Gastroesophageal sphincter (tissue), 4 donors: ENCODE data around the gene BORCS5. TPM values are rescaled to one million over a fixed set of nuclear protein-coding genes. Genes with fewer than 3 reads are reported as not detected.
A peak's percentile ranks its signal among the peaks of the same experiment; 100 is the strongest.
"Not testable (repeated sequence)": the region's sequence is repeated elsewhere in the genome, so short reads cannot be mapped to it uniquely, and the experiment has no call there.

ENCODE experiments used
- ATAC-seq: fragments of 150-250 bp; one replicate; pipeline ENCODE4 v1.9.1; 2016; ENCODE audit warnings: mild to moderate bottlenecking, moderate library complexity
- H3K27ac ChIP-seq, 4 donors: fragments of 200-600 bp; sonication (generic) in 3 of 4; 1 replicate in 3 of 4; 2 replicates in 1 of 4; pipeline ENCODE4 v1.5.1; 2016 to 2019
- H3K27me3 ChIP-seq: fragments of 200-600 bp; sonication (generic); one replicate; pipeline ENCODE4 v1.5.1; 2019
- H3K36me3 ChIP-seq, 2 donors: fragments of 200-600 bp; sonication (generic); one replicate each; pipeline ENCODE4 v1.5.1; 2019; ENCODE audit warnings: control low read depth in 1 of 2
- H3K4me1 ChIP-seq, 3 donors: fragments of 200-600 bp; sonication (generic); 1 replicate in 2 of 3; 2 replicates in 1 of 3; pipeline ENCODE4 v1.5.1; 2016 to 2019; ENCODE audit warnings: control low read depth in 2 of 3
- H3K4me3 ChIP-seq, 2 donors: fragments of 200-600 bp; sonication (generic); one replicate each; pipeline ENCODE4 v1.5.1; 2019; ENCODE audit warnings: mild to moderate bottlenecking in 1 of 2, moderate library complexity in 1 of 2
- H3K9me3 ChIP-seq, 3 donors: fragments of 200-600 bp; sonication (generic); one replicate each; pipeline ENCODE4 v1.5.1; 2017 to 2019; ENCODE audit warnings: control low read depth in 2 of 3
- CTCF ChIP-seq, 4 experiments: fragments of 200-600 bp in 2 of 4; fragments of 450-650 bp in 2 of 4; sonication (generic) in 1 of 4; IDR thresholded peaks; one replicate each; pipeline ENCODE4 v1.5.1; 2017 to 2019; ENCODE audit warnings: antibody characterized with exemption in 4 of 4, mild to moderate bottlenecking in 2 of 4, moderate library complexity in 2 of 4
- EP300 ChIP-seq: sonication (generic); formaldehyde crosslinking; IDR thresholded peaks from one replicate; pipeline ENCODE4 v1.6.1; 2017; ENCODE audit warnings: antibody characterized with exemption, mild to moderate bottlenecking
- POLR2A ChIP-seq, 2 donors: fragments of 450-650 bp; IDR thresholded peaks; one replicate each; pipeline ENCODE4 v1.6.1; 2017; ENCODE audit warnings: antibody characterized with exemption in 2 of 2, mild to moderate bottlenecking in 2 of 2, moderate library complexity in 1 of 2
- POLR2AphosphoS5 ChIP-seq: sonication (generic); formaldehyde crosslinking; IDR thresholded peaks from one replicate; pipeline ENCODE4 v1.6.1; 2017; ENCODE audit warnings: antibody characterized with exemption
- WGBS, 2 donors: methylation state at CpG; one replicate each; pipeline ENCODE4 v1.1.5; 2018; ENCODE audit warnings: low coverage in 1 of 2; 5-methylcytosine and 5-hydroxymethylcytosine counted together
- total RNA-seq, 4 donors: library from RNA; depleted of rRNA; stranded (reverse); fragments of >200 nt; gene quantifications; one replicate each; pipeline ENCODE4 v1.1.0, GENCODE V29; 2016

The BORCS5 gene
- total RNA-seq, 4 donors from 2014 or later = 10.5 to 29.1 (median 19.0) TPM

GRCh38 chr12:12404297-12404696 lies 47.4 kb downstream of the BORCS5 start:
- no peak for TF ChIP-seq POLR2AphosphoS5
- no peak for TF ChIP-seq CTCF (IDR thresholded peaks at IDR 0.05)
- no peak for TF ChIP-seq EP300
- TF ChIP-seq POLR2A (IDR thresholded peaks at IDR 0.05) = no peak
- H3K27ac ChIP-seq = peak overlapping the region in 1 of 4 donors; percentile 16

GRCh38 chr12:12405882-12406281 lies 49.0 kb downstream of the BORCS5 start:
- Histone ChIP-seq H3K9me3 (no peaks in the 10 kb centered on the region), H3K27me3 (no peaks in the 10 kb centered on the region), H3K27ac (peak overlapping the region in 2 of 4 donors; percentile 28 to 40), H3K36me3 (no peaks in the 10 kb centered on the region), H3K4me3 (no peak overlapping the region), H3K4me1 (peaks cover 5 to 43% (median 7%) of the 10 kb centered on the region in 3 donors)
- peak; percentile 25 for ATAC-seq
- WGBS, 2 donors = 35 to 41% methylated on average over 5 of the region's 5 CpGs
- TF ChIP-seq CTCF (IDR thresholded peaks at IDR 0.05) (no peak), EP300 (no peak), POLR2AphosphoS5 (no peak), POLR2A (IDR thresholded peaks at IDR 0.05) (no peak)

More at GRCh38 chr12:12404297-12404696, 47.4 kb downstream of the BORCS5 start:
- Histone ChIP-seq H3K4me3 (no peak overlapping the region), H3K27me3 (no peaks in the 10 kb centered on the region), H3K9me3 (no peaks in the 10 kb centered on the region), H3K4me1 (peaks cover 5 to 52% (median 7%) of the 10 kb centered on the region in 3 donors), H3K36me3 (no peaks in the 10 kb centered on the region)
- WGBS, 2 donors = 100% methylated on average over 1 of the region's 1 CpG; no CpG with 5 or more reads in 1 of the 2 donors
- no peak for ATAC-seq

GRCh38 chr12:12406762-12407161 lies 49.9 kb downstream of the BORCS5 start:
- no peaks in the 10 kb centered on the region for H3K27me3 ChIP-seq
- ATAC-seq = no peak
- peak overlapping the region in 1 of 4 donors; percentile 19 for H3K27ac ChIP-seq
- H3K9me3 ChIP-seq = no peaks in the 10 kb centered on the region
- TF ChIP-seq EP300 (no peak), POLR2A (IDR thresholded peaks at IDR 0.05) (no peak), CTCF (IDR thresholded peaks at IDR 0.05) (no peak), POLR2AphosphoS5 (no peak)
- H3K4me1 ChIP-seq = peaks cover 5 to 43% (median 7%) of the 10 kb centered on the region in 3 donors
- no peak overlapping the region for H3K4me3 ChIP-seq
- H3K36me3 ChIP-seq = no peaks in the 10 kb centered on the region

GRCh38 chr12:12408265-12408690 lies 51.4 kb downstream of the BORCS5 start:
- TF ChIP-seq CTCF (IDR thresholded peaks at IDR 0.05) (no peak), POLR2AphosphoS5 (no peak), EP300 (no peak), POLR2A (IDR thresholded peaks at IDR 0.05) (no peak)
- ATAC-seq = no peak
- Histone ChIP-seq H3K36me3 (no peaks in the 10 kb centered on the region), H3K4me1 (peaks cover 4 to 38% (median 5%) of the 10 kb centered on the region in 3 donors), H3K27ac (no peak overlapping the region), H3K9me3 (no peaks in the 10 kb centered on the region), H3K27me3 (no peaks in the 10 kb centered on the region), H3K4me3 (no peak overlapping the region)
- 74 to 89% methylated on average over 1 of the region's 1 CpG for WGBS, 2 donors

- not testable (repeated sequence) for H3K27me3 ChIP-seq, H3K27ac ChIP-seq, H3K4me3 ChIP-seq, ATAC-seq, H3K36me3 ChIP-seq, H3K9me3 ChIP-seq
- peaks cover 3 to 28% (median 5%) of the 10 kb centered on the region in 3 donors for H3K4me1 ChIP-seq
- 86% methylated on average over 1 of the region's 2 CpGs; no CpG with 5 or more reads in 1 of the 2 donors for WGBS, 2 donors
Observed at GRCh38 chr12:12409337-12409736, 52.5 kb downstream of the BORCS5 start.
